Adrenal gland (tissue), 12 donors: ENCODE results near the gene NOL12. TPM values are rescaled to one million over a fixed set of nuclear protein-coding genes. Genes with fewer than 3 reads are reported as not detected.

ENCODE experiments used
- DNase-seq, 7 donors: peaks; one replicate each; pipeline ENCODE4 v3.0.0-alpha.2; 2019 to 2020
- H3K27ac ChIP-seq, 5 donors: fragments of 200-600 bp; sonication (generic) in 4 of 5; 1 replicate in 3 of 5; 2 replicates in 2 of 5; pipeline versions ENCODE4 v1.5.1 to v1.8.0; 2016 to 2020; ENCODE audit warnings: mild to moderate bottlenecking in 1 of 5
- H3K27me3 ChIP-seq: fragments of 200-600 bp; 2 replicates; pipeline ENCODE4 v1.8.0; 2021
- H3K36me3 ChIP-seq, 2 donors: fragments of 200-600 bp; replicated peaks in 1 of 2; 1 replicate in 1 of 2; 2 replicates in 1 of 2; pipeline versions ENCODE4 v1.5.1 to v1.8.0; 2018 to 2022
- H3K4me1 ChIP-seq, 2 donors: fragments of 200-600 bp; replicated peaks in 1 of 2; 1 replicate in 1 of 2; 2 replicates in 1 of 2; pipeline versions ENCODE4 v1.5.1 to v1.8.0; 2018 to 2021
- H3K4me3 ChIP-seq, 4 donors: fragments of 200-600 bp; sonication (generic) in 3 of 4; one replicate each; pipeline ENCODE4 v1.5.1; 2016 to 2018
- H3K9me3 ChIP-seq, 3 donors: fragments of 200-600 bp; sonication (generic) in 1 of 3; replicated peaks in 1 of 3; 1 replicate in 2 of 3; 2 replicates in 1 of 3; pipeline versions ENCODE4 v1.5.1 to v1.8.0; 2016 to 2021
- POLR2A ChIP-seq, 2 donors: fragments of 450-650 bp; IDR thresholded peaks; one replicate each; pipeline ENCODE4 v1.6.1; 2017; ENCODE audit warnings: antibody characterized with exemption in 2 of 2, mild to moderate bottlenecking in 2 of 2, moderate library complexity in 1 of 2
- WGBS, 4 donors: extraction: QIAGEN DNeasy Blood & Tissue Kit in 2 of 4; methylation state at CpG; one replicate each; pipeline versions ENCODE4 v1.1.5 to v1.1.7; 2013 to 2017; 5-methylcytosine and 5-hydroxymethylcytosine counted together
- intact Hi-C, 2 donors: fragments of 100-400 bp; cut with DNase I; formaldehyde crosslinking; loops; one replicate each; pipeline versions ENCODE4 v1.14.1 to v1.15.0; 2022 to 2023
- polyA plus RNA-seq, 3 donors: library from polyadenylated mRNA; stranded (reverse); fragments of 200-250 nt in 2 of 3; fragments of 350-450 nt in 1 of 3; fragmentation: Illumina TruSeq in 1 of 3; extraction: RNeasy Lipid Tissue Mini Kit (QIAGEN cat#74804) in 1 of 3; gene quantifications; one replicate each; pipeline ENCODE4 v1.2.3, GENCODE V29; 2013 to 2014
- total RNA-seq, 9 donors: library from RNA; depleted of rRNA in 4 of 9; stranded (reverse); fragments of >200 nt in 4 of 9; fragments of 120-200 nt in 1 of 9; fragmentation: NEBNext Ultra II Directional in 1 of 9; extraction: Animal tissue kit (Norgen Biotek cat#: 25700) in 1 of 9; gene quantifications; one replicate each; pipeline versions ENCODE4 v1.1.0 to v1.2.4, GENCODE V29; 2013 to 2023
- TF ChIP-seq, protein P1 (sequence below), 6 experiments: fragments of 450-650 bp in 4 of 6; fragments of 200-600 bp in 2 of 6; sonication (generic) in 1 of 6; IDR thresholded peaks; 1 replicate in 5 of 6; 2 replicates in 1 of 6; pipeline versions ENCODE4 v1.5.1 to v1.8.0; 2016 to 2021; ENCODE audit warnings: antibody characterized with exemption in 6 of 6, mild to moderate bottlenecking in 2 of 6, moderate library complexity in 1 of 6
- donor health status: healthy with polysubstance abuse.
- donor health status: Bipolar disorder and iron deficiency.
- donor health status: DM: yes; HTN: yes; CAD: no.
- donor health status: DM: no; HTN: no; CAD: no.
- donor health status: DM: no; HTN: no; CAD: no.
- donor health status: DM: yes; HTN: yes; CAD: no.

NOL12 gene
- total and polyA plus RNA-seq, 12 donors: 23.2 to 90.7 (median 39.3) TPM

DNA sequence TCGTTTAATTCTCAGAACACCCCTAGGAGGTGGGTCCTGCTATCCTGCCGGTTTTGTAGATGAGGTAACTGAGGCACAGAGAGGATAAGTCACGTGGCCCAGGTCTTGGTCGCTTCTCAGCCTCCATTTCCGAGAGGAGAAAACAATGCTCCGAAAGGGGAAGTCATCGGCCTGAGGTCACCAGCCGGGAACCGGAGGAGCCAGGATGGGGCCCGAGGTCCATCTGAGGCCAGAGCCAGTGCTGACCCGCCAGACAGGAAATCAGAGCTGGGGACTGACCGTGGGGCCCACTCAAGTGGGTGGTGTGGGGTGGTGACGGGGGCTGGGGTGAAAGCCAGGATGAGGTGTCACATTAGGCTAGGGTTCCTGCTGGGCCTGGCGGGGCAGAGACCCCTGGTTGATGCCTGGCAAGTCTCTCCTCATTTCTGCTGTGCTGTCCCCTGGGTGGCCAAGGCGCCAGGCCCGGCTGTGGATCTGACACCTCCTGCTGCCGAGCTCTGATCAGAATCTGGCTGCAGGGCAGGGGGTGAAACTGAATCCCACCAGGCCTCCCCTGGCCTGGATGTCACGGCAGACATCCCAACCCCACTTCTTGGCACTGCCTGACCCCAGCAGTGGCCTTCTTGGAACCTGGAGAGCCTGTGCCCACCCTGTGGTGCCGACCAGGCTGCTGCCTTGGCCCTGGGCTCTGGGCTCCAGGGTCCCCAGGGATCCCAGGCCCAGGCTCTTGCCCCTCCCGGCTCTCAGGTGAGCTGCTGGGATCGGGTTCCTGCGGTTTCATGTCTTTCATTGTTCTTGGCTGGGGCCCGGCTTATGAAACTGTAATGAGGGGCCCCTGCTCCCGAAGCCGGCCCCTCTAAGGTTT is 22.7 kb downstream of the NOL12 start:
- Histone ChIP-seq H3K4me3 (no peak overlapping the region), H3K27ac (peak overlapping the region in 1 of 5 donors; percentile 61), H3K9me3 (no peaks in the 10 kb centered on the region), H3K36me3 (no peaks in the 10 kb centered on the region), H3K4me1 (no peaks in the 10 kb centered on the region), H3K27me3 (no peaks in the 10 kb centered on the region)
- intact Hi-C loops: no loop called here
- TF ChIP-seq, protein P1, sequence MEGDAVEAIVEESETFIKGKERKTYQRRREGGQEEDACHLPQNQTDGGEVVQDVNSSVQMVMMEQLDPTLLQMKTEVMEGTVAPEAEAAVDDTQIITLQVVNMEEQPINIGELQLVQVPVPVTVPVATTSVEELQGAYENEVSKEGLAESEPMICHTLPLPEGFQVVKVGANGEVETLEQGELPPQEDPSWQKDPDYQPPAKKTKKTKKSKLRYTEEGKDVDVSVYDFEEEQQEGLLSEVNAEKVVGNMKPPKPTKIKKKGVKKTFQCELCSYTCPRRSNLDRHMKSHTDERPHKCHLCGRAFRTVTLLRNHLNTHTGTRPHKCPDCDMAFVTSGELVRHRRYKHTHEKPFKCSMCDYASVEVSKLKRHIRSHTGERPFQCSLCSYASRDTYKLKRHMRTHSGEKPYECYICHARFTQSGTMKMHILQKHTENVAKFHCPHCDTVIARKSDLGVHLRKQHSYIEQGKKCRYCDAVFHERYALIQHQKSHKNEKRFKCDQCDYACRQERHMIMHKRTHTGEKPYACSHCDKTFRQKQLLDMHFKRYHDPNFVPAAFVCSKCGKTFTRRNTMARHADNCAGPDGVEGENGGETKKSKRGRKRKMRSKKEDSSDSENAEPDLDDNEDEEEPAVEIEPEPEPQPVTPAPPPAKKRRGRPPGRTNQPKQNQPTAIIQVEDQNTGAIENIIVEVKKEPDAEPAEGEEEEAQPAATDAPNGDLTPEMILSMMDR (IDR thresholded peaks at IDR 0.05): no peak
- TF ChIP-seq POLR2A (IDR thresholded peaks at IDR 0.05): no peak
- 71 to 83% (median 82%) methylated on average over 15 to 25 of the region's 25 CpGs for WGBS, 4 donors
- DNase-seq: peak in 2 of 7 donors; percentile 45 to 47

DNA sequence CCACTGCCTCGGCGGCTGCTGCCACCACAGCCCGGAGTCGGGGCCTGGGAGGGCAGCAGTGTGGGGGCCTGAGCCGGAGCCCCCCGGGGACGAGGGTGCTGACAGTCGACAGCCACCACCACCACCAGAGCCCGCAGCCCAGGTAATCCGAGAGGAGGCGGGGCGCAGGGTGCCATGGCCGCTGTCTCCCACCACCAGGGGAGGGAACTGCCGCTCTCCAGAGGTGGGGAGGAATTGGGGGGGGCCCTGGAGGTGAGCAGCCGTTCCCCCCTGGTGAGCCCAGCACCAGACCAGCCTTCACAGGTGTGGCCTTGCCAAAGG is 23.3 kb downstream of the NOL12 start:
- 90 to 98% (median 94%) methylated on average over 2 to 15 of the region's 15 CpGs for WGBS, 4 donors
- no peak for TF ChIP-seq POLR2A (IDR thresholded peaks at IDR 0.05)
- TF ChIP-seq, protein P1 (IDR thresholded peaks at IDR 0.05): no peak
- H3K27me3 ChIP-seq: no peaks in the 10 kb centered on the region
- no peaks in the 10 kb centered on the region for H3K4me1 ChIP-seq
- H3K4me3 ChIP-seq: no peak overlapping the region
- H3K9me3 ChIP-seq: no peaks in the 10 kb centered on the region
- H3K36me3 ChIP-seq: no peaks in the 10 kb centered on the region
- DNase-seq: no peak
- intact Hi-C loops: no loop called here
- H3K27ac ChIP-seq: no peak overlapping the region

DNA sequence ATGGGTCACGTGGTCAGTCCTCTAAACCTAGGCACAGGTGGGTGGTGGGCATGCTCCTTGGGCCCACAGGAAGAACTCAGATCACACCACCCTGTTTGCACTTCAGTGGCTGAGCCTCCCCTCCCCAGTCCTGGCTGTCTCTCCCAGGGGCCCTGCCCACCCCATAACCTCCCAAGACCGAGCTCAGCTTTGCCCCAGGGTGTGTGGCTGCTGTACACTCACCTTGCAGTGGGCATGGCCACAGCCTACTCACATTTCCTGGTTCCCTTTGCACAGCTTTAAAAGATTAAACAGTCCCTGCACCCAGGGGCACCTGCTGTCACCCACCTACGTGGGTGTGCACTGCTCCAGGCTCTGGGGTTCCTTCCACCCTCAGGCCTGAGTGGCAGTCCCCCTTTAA is 24.5 kb downstream of the NOL12 start:
- intact Hi-C loops: no loop called here
- Histone ChIP-seq H3K27ac (no peak overlapping the region), H3K27me3 (no peaks in the 10 kb centered on the region), H3K9me3 (no peaks in the 10 kb centered on the region), H3K4me1 (no peaks in the 10 kb centered on the region), H3K4me3 (no peak overlapping the region), H3K36me3 (no peaks in the 10 kb centered on the region)
- TF ChIP-seq, protein P1 (IDR thresholded peaks at IDR 0.05): no peak
- TF ChIP-seq POLR2A (IDR thresholded peaks at IDR 0.05): no peak
- 90 to 98% (median 93%) methylated on average over 2 to 3 of the region's 3 CpGs for WGBS, 4 donors
- no peak for DNase-seq

DNA sequence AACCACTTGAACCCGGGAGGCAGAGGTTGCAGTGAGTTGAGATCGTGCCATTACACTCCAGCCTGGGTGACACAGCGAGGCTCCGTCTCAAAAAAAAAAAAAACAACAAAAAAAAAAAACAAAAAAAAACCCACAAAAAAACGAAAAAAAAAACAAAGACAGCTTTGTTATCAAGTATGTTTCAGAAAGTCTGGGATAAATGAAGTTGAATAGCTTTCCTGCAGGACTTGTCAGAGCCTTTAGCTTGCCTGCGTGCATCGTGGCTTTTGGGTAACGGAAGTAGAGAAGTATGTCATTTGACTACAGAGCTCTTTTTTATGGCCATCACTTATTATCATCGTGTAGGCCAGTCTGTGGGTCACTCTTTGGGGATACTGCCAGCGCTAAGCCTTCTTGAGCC is 25.3 kb downstream of the NOL12 start:
- Histone ChIP-seq H3K9me3 (no peaks in the 10 kb centered on the region), H3K36me3 (no peaks in the 10 kb centered on the region), H3K27ac (no peak overlapping the region), H3K4me3 (no peak overlapping the region), H3K27me3 (no peaks in the 10 kb centered on the region), H3K4me1 (no peaks in the 10 kb centered on the region)
- 77 to 85% (median 83%) methylated on average over 10 of the region's 10 CpGs for WGBS, 4 donors
- TF ChIP-seq POLR2A (IDR thresholded peaks at IDR 0.05): no peak
- TF ChIP-seq, protein P1 (IDR thresholded peaks at IDR 0.05): no peak
- intact Hi-C loops: no loop called here
- no peak for DNase-seq
